ENCODE measurements around the gene HSPA14. TPM values are rescaled to one million over a fixed set of nuclear protein-coding genes. Genes with fewer than 3 reads are reported as not detected.

The HSPA14 gene
- total and polyA plus RNA-seq, 10 of the 15 experiments (the other 5 are each of a cell fraction or from before 2014, with no cell fraction given) = 26.6 to 56.1 (median 34.3) TPM

- H4K20me1 ChIP-seq (ENCODE audit: control insufficient read depth, insufficient read depth) = no peaks in the 10 kb centered on the region
- H3K27me3 ChIP-seq (replicated peaks in 1 of 2; ENCODE audit: control insufficient read depth in 2 of 2, insufficient read depth in 2 of 2, low read length in 1 of 2) = no peaks in the 10 kb centered on the region
- no peak overlapping the region for H3K27ac ChIP-seq (ENCODE audit: control insufficient read depth, insufficient read depth)
- in situ Hi-C loops (cut with MboI) (loop anchor here (5.0 to 10.0 kb wide), 2 partner anchors 318 to 626 kb away; no protein-coding TSS in a partner anchor), intact Hi-C loops (cut with micrococcal nuclease; ENCODE audit: unreplicated experiment) (loop anchor here (5.0 kb wide), 2 partner anchors 173 to 258 kb away; no protein-coding TSS in a partner anchor)
- no TSS peak for BruUV-seq (replicated peaks)
- POLR2A ChIA-PET = interaction anchor here (0.7 kb wide), 1 partner anchor 273 kb away, joined by 4 read pairs; no protein-coding TSS in a partner anchor
- DNase-seq (ENCODE audit: low read depth, low spot score) = no peak
- SMC1A ChIA-PET (ENCODE audit: uncharacterized antibody, unreplicated experiment) = interaction anchor here (1.1 to 1.2 kb wide), 2 partner anchors 221 to 283 kb away, joined by 3 to 4 read pairs; no protein-coding TSS in a partner anchor
- FAIRE-seq = no peak
- no peak overlapping the region for H3K9ac ChIP-seq (ENCODE audit: control insufficient read depth, insufficient read depth, low read length)
- no peaks in the 10 kb centered on the region for H3K9me3 ChIP-seq (replicated peaks; ENCODE audit: control insufficient read depth, insufficient read depth, low read length)
- no peak overlapping the region for H3K4me2 ChIP-seq (ENCODE audit: control insufficient read depth, insufficient read depth)
- TF ChIP-seq PRDM15 (CRISPR knock-in tag; IDR thresholded peaks at IDR 0.05) (no peak), PBX3 (IDR thresholded peaks at IDR 0.05; ENCODE audit: insufficient replicate concordance, low read depth, low read length) (no peak), BHLHE40 (IDR thresholded peaks at IDR 0.05; ENCODE audit: borderline replicate concordance in 1 of 2, low read depth in 2 of 2, low read length in 1 of 2) (no peak), CBFB (IDR thresholded peaks at IDR 0.05; ENCODE audit: low read depth) (no peak), NFIC (IDR thresholded peaks at IDR 0.05; ENCODE audit: low read depth, low read length) (no peak), IRF5 (IDR thresholded peaks at IDR 0.05; ENCODE audit: borderline replicate concordance) (no peak)
- no peak for ATAC-seq
- H3K79me2 ChIP-seq (ENCODE audit: control insufficient read depth, insufficient read depth, low read length) = no peaks in the 10 kb centered on the region
- H3K36me3 ChIP-seq (ENCODE audit: control insufficient read depth in 2 of 2, insufficient read depth in 2 of 2, low read length in 1 of 2) = no peaks in the 10 kb centered on the region
- no peaks in the 10 kb centered on the region for H3K4me1 ChIP-seq (ENCODE audit: control insufficient read depth, insufficient read depth, low read length)
- WGBS (ENCODE audit: insufficient coverage, insufficient replicate concordance, low lambda C conversion rate, missing lambda C conversion rate) = 95% methylated on average over 5 of the region's 5 CpGs
- no peak overlapping the region for H3K4me3 ChIP-seq
- H2AFZ ChIP-seq (ENCODE audit: control insufficient read depth, low read depth, low read length) = no peak overlapping the region
- RAD21 ChIA-PET (ENCODE audit: unreplicated experiment) = interaction anchor here (2.9 kb wide), 1 partner anchor 284 kb away, joined by 9 read pairs; no protein-coding TSS in a partner anchor
- CTCF ChIA-PET = interaction anchor here (1.1 to 7.7 kb wide), 2 partner anchors 284 to 317 kb away, joined by 3 to 134 read pairs; no protein-coding TSS in a partner anchor
These were observed 17.3 kb upstream of the HSPA14 start for GRCh38 chr10:14820775-14821154.

All from GM12878 (cell line).